HG03460 (cell line): ENCODE results near the gene ANKS3.
"Not testable (repeated sequence)": the region's sequence is repeated elsewhere in the genome, so short reads cannot be mapped to it uniquely, and the experiment has no call there.

ENCODE experiments used
- ATAC-seq: cut with Tn5 transposase; IDR thresholded peaks from one replicate; pipeline ENCODE4 v1.9.1; 2021; ENCODE audit not compliant: unreplicated experiment

ANKS3 gene

DNA sequence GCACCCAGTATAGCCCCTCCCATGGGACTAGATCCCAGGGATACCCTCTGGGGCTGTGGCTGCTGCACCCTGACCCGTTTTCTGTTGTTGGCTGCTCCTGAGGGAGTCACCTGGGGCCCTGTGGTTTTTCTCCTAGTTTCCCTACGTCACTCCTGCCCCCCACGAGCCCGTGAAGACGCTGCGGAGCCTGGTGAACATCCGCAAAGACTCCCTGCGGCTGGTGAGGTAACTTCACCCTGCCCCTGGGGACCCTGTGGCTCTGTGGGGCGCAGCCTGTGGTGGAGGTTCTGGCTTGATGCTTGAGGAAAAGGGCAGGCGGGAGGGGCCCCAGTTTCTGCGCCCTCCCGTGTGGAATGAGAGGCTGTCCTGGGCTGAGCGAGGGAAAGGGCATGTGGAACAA, 82.2 kb downstream of the ANKS3 start:
- no peak for ATAC-seq

DNA sequence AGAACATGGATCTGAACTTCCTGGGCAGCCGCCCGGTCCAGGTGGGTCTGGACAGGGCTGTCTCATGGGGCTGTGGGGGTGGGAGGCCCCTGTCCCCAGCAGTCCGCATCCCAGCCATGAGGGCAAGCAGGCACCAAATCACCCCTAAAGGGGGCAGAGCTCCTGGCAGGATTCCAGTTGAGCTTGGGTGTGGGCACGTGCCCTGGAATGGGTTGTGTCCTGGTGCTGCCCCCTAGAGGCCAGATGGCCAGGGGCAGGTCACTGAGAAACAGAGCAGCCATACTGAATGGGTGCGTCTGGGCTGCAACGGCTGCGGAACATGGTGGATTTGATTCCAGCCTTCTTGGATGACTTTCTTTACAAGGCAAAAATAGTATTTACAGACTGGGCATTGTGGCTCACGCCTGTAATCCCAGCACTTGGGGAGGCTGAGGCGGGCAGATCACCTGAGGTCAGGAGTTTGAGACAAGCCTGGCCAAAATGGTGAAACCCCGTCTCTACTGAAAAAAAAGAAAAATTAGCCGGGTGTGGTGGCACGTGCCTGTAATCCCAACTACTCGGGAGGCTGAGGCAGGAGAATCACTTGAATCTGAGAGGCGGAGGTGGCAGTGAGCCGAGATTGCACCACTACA, 83.5 kb downstream of the ANKS3 start:
- not testable (repeated sequence) for ATAC-seq

DNA sequence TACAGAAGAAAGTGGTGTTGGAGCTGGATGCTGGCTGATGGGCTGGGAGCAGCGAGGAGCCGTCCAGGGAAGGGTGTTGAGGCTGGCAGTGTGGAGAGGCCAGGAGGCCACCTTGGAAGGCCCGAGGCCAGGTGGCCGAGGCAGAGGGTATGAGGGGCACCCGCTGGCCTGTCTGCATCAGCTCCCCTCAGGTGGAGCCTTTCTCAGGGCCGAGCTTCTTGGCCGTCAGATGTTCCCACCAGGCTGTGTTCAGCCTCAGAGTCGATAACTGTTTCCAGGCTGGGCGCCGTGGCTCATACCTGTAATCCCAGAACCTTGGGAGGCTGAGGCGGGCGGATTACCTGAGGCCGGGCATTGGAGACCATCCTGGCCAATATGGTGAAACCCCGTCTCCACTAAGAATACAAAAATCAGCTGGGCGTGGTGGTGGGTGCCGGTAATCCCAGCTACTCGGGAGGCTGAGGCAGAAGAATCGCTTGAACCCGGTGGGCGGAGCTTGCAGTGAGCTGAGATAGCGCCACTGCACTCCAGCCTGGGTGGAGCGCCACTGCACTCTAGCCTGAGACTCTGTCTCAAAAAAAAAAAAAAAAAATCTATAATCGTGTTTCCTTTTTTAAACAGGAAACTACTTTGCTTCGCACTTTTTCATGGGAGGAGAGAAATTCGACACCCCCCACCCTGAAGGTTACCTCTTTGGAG, 84.2 kb downstream of the ANKS3 start:
- no peak for ATAC-seq

DNA sequence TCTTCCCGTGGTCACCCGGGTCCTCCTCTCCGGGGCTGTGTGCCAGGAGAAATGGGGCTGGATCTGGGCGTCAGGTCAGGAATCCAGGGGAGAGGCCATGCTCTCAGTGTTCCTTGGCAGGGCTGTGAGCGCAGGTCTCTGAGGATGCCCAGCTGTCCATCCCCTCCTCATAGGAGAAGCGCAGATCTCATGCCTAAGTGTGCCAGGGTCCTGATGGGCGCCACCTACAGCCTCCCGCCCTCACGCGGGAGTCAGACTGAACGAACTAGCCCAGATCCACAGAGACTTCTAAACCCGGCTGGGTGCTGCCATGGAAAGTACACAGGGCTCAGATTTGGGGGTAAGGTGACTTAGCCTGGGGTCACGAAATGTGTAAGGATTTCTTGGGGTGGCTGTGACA, 85.2 kb downstream of the ANKS3 start:
- no peak for ATAC-seq

DNA sequence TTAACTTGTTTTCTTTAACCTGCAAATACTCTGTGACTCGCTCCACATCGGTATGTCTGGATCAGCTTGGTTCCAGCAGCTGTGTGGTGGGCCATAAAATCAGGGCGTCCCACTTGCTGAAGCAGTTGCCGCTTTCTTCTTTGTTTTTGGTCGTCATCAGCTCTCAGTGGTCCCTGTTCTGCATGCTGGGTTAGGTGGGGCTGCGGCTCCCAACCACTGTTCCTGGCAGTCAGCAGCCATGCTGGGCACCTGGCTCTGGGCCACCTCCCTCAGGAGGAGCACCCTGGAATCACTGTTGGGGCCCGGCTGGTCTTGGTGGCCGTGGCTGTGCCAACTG, 86.5 kb downstream of the ANKS3 start:
- ATAC-seq, result no peak

DNA sequence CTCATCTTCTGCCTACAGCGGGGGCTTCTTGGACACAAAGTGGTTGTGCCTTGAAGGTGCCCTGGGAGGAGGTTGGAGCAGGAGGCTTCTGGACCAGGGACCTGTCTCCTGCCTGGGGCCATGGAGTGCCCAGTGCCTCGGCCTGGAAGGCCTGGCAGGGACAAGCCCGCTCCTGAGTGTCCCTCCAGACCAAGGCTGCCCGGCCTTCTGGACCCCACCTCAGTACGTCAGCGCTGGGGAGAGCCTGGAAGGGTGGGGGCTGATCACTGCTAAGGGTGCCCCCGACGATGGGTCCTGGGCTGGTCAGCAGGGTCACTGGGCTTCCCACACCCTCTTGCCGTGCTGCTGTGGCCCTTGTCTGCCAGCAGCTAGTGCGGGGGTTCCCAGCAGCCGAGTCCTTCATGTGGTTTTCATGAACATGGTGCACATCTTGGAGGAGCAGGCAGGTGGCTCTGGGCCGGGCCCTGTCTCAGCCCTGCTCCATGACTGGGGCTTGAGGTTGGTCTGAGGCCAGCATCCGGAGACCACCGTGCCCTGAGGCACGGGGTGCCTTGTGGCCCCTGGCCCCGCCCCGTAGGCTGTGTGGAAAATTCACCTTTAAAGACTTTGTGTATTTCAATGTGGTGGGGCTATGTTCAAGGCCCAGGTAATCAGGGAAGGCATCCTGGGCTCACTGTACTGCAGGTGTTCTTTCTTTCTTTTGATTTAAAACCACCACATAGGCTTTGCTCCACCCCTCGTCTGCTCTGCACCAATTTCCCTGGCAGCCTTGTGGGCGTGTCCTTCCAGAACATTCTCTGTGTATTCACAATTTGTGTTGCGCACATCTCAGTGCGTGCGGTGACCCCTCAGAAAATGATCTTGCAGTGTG, 87.1 kb downstream of the ANKS3 start:
- ATAC-seq, result no peak
